CD4-positive, alpha-beta T cell (primary cell): ENCODE data around the gene DBH. TPM values are rescaled to one million over a fixed set of nuclear protein-coding genes. Genes with fewer than 3 reads are reported as not detected.

ENCODE experiments used
- ATAC-seq: fragments of 200-7000 bp; cut with Tn5 transposase; one replicate; pipeline ENCODE4 v1.10.0; 2022; ENCODE audit warnings: mild to moderate bottlenecking; ENCODE audit not compliant: poor library complexity
- CTCF ChIA-PET: fragments of 350-600 bp; sonication (Branson Sonifier 250); formaldehyde crosslinking; loops from one replicate; lab custom pipeline; 2021; ENCODE audit warnings: antibody characterized with exemption, inconsistent platforms; lab: Charles Lee
- POLR2A ChIA-PET: fragments of 350-600 bp; sonication (Branson Sonifier 250); formaldehyde crosslinking; loops from one replicate; lab custom pipeline; 2021; ENCODE audit warnings: antibody characterized with exemption, inconsistent platforms; lab: Charles Lee
- DNase-seq, 14 experiments: peaks; one replicate each; pipeline ENCODE4 v3.0.0-alpha.2; 2013 to 2020; ENCODE audit warnings: mixed read lengths in 2 of 14
- H3K27ac ChIP-seq, 2 donors: one replicate each; pipeline versions ENCODE4 v1.5.1 to v1.7.0; 2013; ENCODE audit warnings: low read length in 2 of 2, low read depth in 1 of 2, mild to moderate bottlenecking in 1 of 2
- H3K27me3 ChIP-seq, 2 experiments: 1 replicate in 1 of 2; 2 replicates in 1 of 2; pipeline versions ENCODE4 v1.6.1 to v1.7.0; 2013; ENCODE audit warnings: low read length in 2 of 2, control low read depth in 1 of 2, mild to moderate bottlenecking in 1 of 2, moderate library complexity in 1 of 2; ENCODE audit not compliant: insufficient read depth in 2 of 2, control insufficient read depth in 1 of 2
- H3K36me3 ChIP-seq: one replicate; pipeline ENCODE4 v1.6.1; 2013; ENCODE audit warnings: low read length, control low read depth; ENCODE audit not compliant: insufficient read depth
- H3K4me1 ChIP-seq: one replicate; pipeline ENCODE4 v1.6.1; 2013; ENCODE audit warnings: low read length, control low read depth; ENCODE audit not compliant: insufficient read depth
- H3K4me3 ChIP-seq: one replicate; pipeline ENCODE4 v1.5.1; 2013; ENCODE audit warnings: mild to moderate bottlenecking, low read length, moderate library complexity
- H3K9me3 ChIP-seq, 2 experiments: 1 replicate in 1 of 2; 2 replicates in 1 of 2; pipeline versions ENCODE4 v1.6.1 to v1.7.0; 2013; ENCODE audit warnings: low read length in 2 of 2, mild to moderate bottlenecking in 2 of 2, control low read depth in 1 of 2, moderate library complexity in 1 of 2; ENCODE audit not compliant: control insufficient read depth in 1 of 2, insufficient read depth in 1 of 2
- H3K27ac Mint-ChIP-seq: one replicate; pipeline ENCODE4 v1.8.0; 2020; ENCODE audit warnings: mixed read lengths
- H3K27me3 Mint-ChIP-seq: one replicate; pipeline ENCODE4 v1.8.0; 2021; ENCODE audit warnings: mixed read lengths
- H3K36me3 Mint-ChIP-seq: one replicate; pipeline ENCODE4 v1.8.0; 2021; ENCODE audit warnings: low read depth, mixed read lengths
- H3K4me1 Mint-ChIP-seq: one replicate; pipeline ENCODE4 v1.8.0; 2021; ENCODE audit warnings: low read depth, mixed read lengths
- H3K4me3 Mint-ChIP-seq: one replicate; pipeline ENCODE4 v1.8.0; 2020; ENCODE audit warnings: mild to moderate bottlenecking, mixed read lengths
- H3K9me3 Mint-ChIP-seq: one replicate; pipeline ENCODE4 v1.8.0; 2020; ENCODE audit warnings: mixed read lengths
- intact Hi-C, 2 experiments: fragments of 100-400 bp; cut with DNase I in 1 of 2; cut with micrococcal nuclease in 1 of 2; formaldehyde crosslinking; loops; one replicate each; pipeline versions ENCODE4 v1.15.1 to v1.9.0; 2023 to 2025; cut with DNase I, micrococcal nuclease
- total RNA-seq, 174 experiments: library from RNA in 2 of 174; stranded (reverse) in 2 of 174; gene quantifications; one replicate each; pipeline ENCODE4 v1.2.3 and lab custom pipeline; 2021 to 2026
- TF ChIP-seq, protein P1 (sequence below): fragments of 200-600 bp; IDR thresholded peaks from one replicate; pipeline ENCODE4 v1.8.0; 2022; ENCODE audit warnings: antibody characterized with exemption, mild to moderate bottlenecking

DBH gene
- total RNA-seq, 2 experiments from 2014 or later: 1.7 to 1.8 TPM

DNA sequence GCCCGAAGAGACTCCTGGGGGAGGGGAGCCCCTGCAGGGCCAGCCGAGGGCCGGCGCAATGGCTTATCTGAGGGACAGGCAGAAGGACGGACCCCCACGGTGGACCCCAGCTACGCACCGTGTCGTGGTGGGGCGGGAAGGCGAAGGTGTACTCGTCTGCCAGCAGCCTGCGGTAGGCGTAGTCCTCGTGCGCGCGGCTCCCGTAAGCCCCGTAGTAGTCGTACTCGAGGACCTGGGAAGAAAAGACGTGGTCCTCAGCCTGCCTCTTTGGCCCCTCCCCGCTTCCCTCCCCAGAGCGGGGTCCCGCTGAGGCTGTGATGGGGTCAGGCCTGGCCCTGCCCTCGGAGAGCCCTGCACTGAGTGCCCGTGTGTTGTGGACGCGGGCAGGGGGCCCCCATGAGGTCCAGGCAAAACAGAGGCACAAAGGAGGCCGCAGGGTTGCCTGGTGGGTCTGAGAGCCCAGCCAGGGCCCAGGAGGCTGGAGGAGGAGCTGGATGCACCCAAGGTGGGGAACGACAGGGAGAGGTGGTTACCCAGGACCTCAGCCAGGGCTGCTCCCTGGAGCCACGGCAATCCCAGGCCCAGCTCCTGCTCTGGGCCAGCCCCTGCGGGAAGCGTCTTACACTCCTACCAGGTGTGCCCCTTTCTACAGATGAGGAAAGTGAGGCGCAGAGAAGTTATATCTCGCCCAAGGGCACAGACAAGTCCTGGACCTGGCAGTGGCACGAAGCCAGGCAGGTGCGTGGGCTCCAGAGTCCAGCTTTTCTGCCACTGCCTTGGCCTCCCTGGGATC is 66.8 kb downstream of the DBH start:
- Histone ChIP-seq H3K36me3 (no peaks in the 10 kb centered on the region), H3K27ac (peak overlapping the region; percentile 66 to 94), H3K4me3 (peak overlapping the region; percentile 67), H3K27me3 (no peaks in the 10 kb centered on the region), H3K4me1 (peaks cover 76% of the 10 kb centered on the region), H3K9me3 (peaks cover 0 to 6% of the 10 kb centered on the region in 2 experiments)
- CTCF ChIA-PET: interaction anchor here (3.9 kb wide), 1 partner anchor 19 kb away, joined by 20 read pairs; no protein-coding TSS in a partner anchor
- ATAC-seq (peak; percentile 54), DNase-seq (peak in 9 of 14 experiments; percentile 18 to 70 (median 36))
- intact Hi-C loops: loop anchor here in 1 of 2 experiments (1.0 kb wide), 2 partner anchors 26 to 46 kb away; no protein-coding TSS in a partner anchor
- Mint-ChIP-seq H3K27ac (peak overlapping the region; percentile 98), H3K9me3 (no peaks in the 10 kb centered on the region), H3K4me3 (peak overlapping the region; percentile 90), H3K4me1 (peaks cover 84% of the 10 kb centered on the region), H3K27me3 (no peaks in the 10 kb centered on the region), H3K36me3 (peaks cover 7% of the 10 kb centered on the region)
- TF ChIP-seq, protein P1, sequence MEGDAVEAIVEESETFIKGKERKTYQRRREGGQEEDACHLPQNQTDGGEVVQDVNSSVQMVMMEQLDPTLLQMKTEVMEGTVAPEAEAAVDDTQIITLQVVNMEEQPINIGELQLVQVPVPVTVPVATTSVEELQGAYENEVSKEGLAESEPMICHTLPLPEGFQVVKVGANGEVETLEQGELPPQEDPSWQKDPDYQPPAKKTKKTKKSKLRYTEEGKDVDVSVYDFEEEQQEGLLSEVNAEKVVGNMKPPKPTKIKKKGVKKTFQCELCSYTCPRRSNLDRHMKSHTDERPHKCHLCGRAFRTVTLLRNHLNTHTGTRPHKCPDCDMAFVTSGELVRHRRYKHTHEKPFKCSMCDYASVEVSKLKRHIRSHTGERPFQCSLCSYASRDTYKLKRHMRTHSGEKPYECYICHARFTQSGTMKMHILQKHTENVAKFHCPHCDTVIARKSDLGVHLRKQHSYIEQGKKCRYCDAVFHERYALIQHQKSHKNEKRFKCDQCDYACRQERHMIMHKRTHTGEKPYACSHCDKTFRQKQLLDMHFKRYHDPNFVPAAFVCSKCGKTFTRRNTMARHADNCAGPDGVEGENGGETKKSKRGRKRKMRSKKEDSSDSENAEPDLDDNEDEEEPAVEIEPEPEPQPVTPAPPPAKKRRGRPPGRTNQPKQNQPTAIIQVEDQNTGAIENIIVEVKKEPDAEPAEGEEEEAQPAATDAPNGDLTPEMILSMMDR: no peak
- POLR2A ChIA-PET: interaction anchor here (0.6 to 5.4 kb wide), 12 partner anchors 10 to 1348 kb away, joined by 3 to 104 read pairs (median 12); partner anchors contain the start of gene SETX

DNA sequence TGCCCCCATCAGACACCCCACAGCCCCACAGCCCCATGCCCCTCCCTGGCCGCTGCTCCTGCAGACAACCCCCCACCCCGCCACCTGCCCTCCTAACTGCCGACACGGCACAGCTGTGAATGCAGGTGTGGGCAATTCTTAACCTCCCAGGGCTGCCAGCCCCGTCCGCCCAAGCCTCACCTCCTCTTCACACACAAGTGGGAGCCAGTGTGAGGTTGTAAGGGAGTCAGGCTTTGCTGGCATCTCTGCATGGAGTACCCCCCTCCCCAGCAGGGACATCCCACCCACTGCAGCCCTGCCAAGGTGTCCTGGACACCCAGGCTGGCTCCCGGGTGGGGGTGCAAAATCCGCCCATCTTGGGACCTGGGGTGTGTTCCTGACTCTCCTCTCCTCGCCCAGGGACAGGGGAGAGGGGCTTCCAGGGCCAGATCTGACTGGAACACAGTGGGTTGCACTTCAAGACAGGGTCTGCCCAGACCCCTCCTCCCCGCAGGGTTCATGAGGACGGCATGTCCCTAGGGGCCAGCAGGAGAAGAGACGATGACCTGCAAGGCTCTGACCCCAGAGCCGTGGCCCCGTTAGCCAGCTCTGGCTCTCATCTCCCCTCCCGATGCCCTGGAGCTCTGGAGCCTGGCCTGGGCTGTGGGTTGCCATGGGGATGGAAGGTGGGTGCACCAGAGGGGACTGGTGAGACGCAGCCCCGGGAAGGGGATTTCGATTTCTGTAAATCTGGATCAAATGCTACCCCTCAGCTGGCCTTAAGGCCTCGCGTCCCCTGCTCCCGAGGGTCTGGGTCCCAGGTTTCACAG is 67.6 kb downstream of the DBH start:
- peak overlapping the region in 1 of 2 donors; percentile 94 for H3K27ac ChIP-seq
- H3K4me1 ChIP-seq: peaks cover 81% of the 10 kb centered on the region
- Mint-ChIP-seq H3K9me3 (no peaks in the 10 kb centered on the region), H3K4me1 (peaks cover 76% of the 10 kb centered on the region), H3K36me3 (peaks cover under 1% of the 10 kb centered on the region), H3K27me3 (no peaks in the 10 kb centered on the region), H3K27ac (peak overlapping the region; percentile 98), H3K4me3 (peak overlapping the region; percentile 67)
- DNase-seq (peak in 10 of 14 experiments; percentile 14 to 69 (median 46)), ATAC-seq (peak; percentile 14)
- H3K27me3 ChIP-seq: no peaks in the 10 kb centered on the region
- POLR2A ChIA-PET: interaction anchor here (1.7 to 5.4 kb wide), 8 partner anchors 11 to 194 kb away, joined by 6 to 104 read pairs (median 22); no protein-coding TSS in a partner anchor
- peak overlapping the region; percentile 67 for H3K4me3 ChIP-seq
- peaks cover 0 to 6% of the 10 kb centered on the region in 2 experiments for H3K9me3 ChIP-seq
- CTCF ChIA-PET: interaction anchor here (3.9 kb wide), 1 partner anchor 20 kb away, joined by 20 read pairs; no protein-coding TSS in a partner anchor
- H3K36me3 ChIP-seq: no peaks in the 10 kb centered on the region
- intact Hi-C loops: no loop called here
- TF ChIP-seq, protein P1: no peak

DNA sequence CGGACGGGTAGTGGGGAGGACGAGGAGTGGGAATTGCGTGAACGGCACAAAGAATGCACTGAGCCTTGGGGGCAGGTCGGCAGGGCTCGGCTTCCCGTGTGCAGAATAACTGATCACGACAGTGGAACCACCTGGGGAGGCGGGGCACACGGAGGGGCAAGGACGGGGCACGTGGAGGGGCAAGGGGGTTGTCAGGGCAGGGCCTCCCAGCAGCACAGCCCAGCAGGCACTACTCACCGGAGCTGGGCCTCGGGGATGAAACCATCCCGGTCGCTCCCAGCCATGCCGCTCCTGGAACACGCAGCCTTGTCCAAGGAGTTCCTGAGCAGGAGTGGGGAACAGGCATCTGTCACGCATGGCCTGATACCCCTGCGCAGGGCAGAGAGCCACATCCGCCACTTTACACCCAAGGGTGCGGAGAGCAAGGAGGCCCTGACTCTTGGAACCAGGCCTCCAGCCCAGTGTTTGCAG is 68.6 kb downstream of the DBH start:
- Mint-ChIP-seq H3K27ac (peak overlapping the region; percentile 98), H3K27me3 (no peaks in the 10 kb centered on the region), H3K9me3 (no peaks in the 10 kb centered on the region), H3K4me1 (peaks cover 76% of the 10 kb centered on the region), H3K36me3 (no peaks in the 10 kb centered on the region), H3K4me3 (peak overlapping the region; percentile 15)
- Histone ChIP-seq H3K36me3 (no peaks in the 10 kb centered on the region), H3K4me3 (no peak overlapping the region), H3K27ac (no peak overlapping the region), H3K4me1 (peaks cover 85% of the 10 kb centered on the region), H3K9me3 (peaks cover 0 to 6% of the 10 kb centered on the region in 2 experiments), H3K27me3 (no peaks in the 10 kb centered on the region)
- intact Hi-C loops: loop anchor here in 1 of 2 experiments (5.0 kb wide), 1 partner anchor 92 kb away; no protein-coding TSS in a partner anchor
- no peak for ATAC-seq
- POLR2A ChIA-PET: interaction anchor here (4.8 to 5.4 kb wide), 2 partner anchors 20 to 28 kb away, joined by 80 to 104 read pairs; no protein-coding TSS in a partner anchor
- peak in 4 of 14 experiments; percentile 2 to 32 (median 13) for DNase-seq
- CTCF ChIA-PET: no interaction called here
- TF ChIP-seq, protein P1: no peak
